IPS DF 4.7 (cell line): ENCODE data around the gene DIRAS3.
"Not testable (repeated sequence)": the region's sequence is repeated elsewhere in the genome, so short reads cannot be mapped to it uniquely, and the experiment has no call there.

Experiments used
- DNase-seq: peaks from one replicate; pipeline ENCODE4 v3.0.0-alpha.2; 2013; ENCODE audit warnings: low spot score; ENCODE audit errors: extremely low read depth

DIRAS3 gene

GRCh38 chr1:68024635-68025338 lies 25.6 kb downstream of the DIRAS3 start:
- no peak for DNase-seq

- DNase-seq: no peak
Measured at GRCh38 chr1:68016381-68016780, 34.0 kb downstream of the DIRAS3 start.

- DNase-seq: no peak
Measured at GRCh38 chr1:68015971-68016370, 34.5 kb downstream of the DIRAS3 start.

- DNase-seq: no peak
Measured at GRCh38 chr1:68015369-68015768, 35.1 kb downstream of the DIRAS3 start.

GRCh38 chr1:68013351-68013750 lies 37.1 kb downstream of the DIRAS3 start:
- no peak for DNase-seq

- no peak for DNase-seq
Measured at GRCh38 chr1:68011657-68012375, 38.6 kb downstream of the DIRAS3 start.

- DNase-seq: no peak
Measured at GRCh38 chr1:68010543-68010942, 39.9 kb downstream of the DIRAS3 start.

- no peak for DNase-seq
Measured at GRCh38 chr1:68010090-68010489, 40.3 kb downstream of the DIRAS3 start.

- not testable (repeated sequence) for DNase-seq
Measured at GRCh38 chr1:68003626-68004025, 46.8 kb downstream of the DIRAS3 start.

GRCh38 chr1:68000191-68000590 lies 50.2 kb downstream of the DIRAS3 start:
- no peak for DNase-seq

- DNase-seq: no peak
Measured at GRCh38 chr1:67997746-67998145, 52.7 kb downstream of the DIRAS3 start.
